Germinal center (tissue), 1 donor: ENCODE data around the gene NAA60.

Source experiments
- DNase-seq: peaks from one replicate; pipeline ENCODE4 v3.0.0; 2012; ENCODE audit warnings: mixed read lengths, low spot score

The NAA60 gene

DNA sequence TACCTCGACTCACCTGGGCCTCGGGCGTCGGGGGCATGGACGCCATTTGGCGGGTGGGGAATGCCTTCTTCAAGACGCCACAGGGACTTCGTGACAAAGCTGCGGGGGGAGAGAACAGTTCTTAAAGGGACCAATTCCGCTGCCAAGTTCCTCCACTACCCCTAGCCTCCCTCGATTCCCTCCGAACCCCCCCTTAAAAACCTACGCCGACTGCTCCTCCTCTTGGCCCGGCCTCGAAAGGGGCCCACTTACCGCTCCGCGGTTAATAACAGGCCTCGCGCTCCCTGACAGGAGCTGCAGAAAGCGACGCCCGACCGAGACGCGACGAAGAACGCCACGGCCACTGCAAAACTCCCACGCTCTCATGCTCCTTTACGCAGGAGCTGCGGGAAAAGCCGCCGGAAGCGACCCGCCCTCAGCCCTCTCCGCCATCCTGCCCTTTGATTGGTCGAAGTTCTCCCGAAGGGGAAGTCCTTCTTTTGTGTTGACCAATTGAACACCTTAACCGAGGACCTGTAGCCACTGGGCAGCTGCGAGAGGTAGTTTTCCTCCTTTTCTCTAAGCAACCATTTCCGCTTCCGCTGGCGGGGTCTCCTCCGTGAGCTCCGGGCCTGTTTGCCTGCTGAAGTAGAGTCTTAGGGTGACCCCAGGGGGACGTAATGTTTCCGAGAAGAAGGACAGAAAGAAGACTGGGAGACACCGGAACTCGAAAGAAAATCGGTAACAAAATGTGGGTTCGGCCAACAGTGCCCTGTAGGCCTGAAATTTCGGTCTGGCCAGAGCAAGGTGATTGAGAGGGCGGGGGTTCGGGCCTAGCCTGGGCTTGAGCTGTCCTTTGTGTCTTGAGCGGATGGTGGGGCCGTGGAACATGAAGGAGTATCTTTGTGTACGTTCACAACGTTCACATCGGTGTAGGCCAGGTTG is at the start of gene NAA60, which contains the start of gene ZNF597:
TSS of gene NAA60 (plus strand) at position 573 of the 924 bp plus-strand sequence. CDS start 32,548 bp downstream, outside the sequence.
TSS of gene ZNF597 (minus strand) at position 397 of the 924 bp plus-strand sequence. CDS start at position 46, 351 bp downstream.
- peak; percentile 89 for DNase-seq

DNA sequence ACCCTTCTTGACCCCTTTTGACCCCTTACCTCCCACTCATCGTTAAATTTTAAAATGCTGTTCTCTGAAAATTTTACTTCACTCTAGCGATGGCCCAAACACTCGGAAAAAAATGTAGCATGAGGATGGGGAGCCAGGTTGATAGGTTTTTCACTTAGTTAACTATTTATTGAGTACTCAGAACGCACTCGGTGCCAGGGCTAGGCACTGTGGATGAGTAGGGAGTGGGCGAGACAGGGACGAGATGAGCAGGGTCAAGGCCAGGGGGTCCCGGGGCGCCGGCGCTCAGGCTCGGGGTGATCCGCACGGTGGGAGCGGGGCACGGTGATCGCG is 43.1 kb upstream of the NAA60 start:
- no peak for DNase-seq

DNA sequence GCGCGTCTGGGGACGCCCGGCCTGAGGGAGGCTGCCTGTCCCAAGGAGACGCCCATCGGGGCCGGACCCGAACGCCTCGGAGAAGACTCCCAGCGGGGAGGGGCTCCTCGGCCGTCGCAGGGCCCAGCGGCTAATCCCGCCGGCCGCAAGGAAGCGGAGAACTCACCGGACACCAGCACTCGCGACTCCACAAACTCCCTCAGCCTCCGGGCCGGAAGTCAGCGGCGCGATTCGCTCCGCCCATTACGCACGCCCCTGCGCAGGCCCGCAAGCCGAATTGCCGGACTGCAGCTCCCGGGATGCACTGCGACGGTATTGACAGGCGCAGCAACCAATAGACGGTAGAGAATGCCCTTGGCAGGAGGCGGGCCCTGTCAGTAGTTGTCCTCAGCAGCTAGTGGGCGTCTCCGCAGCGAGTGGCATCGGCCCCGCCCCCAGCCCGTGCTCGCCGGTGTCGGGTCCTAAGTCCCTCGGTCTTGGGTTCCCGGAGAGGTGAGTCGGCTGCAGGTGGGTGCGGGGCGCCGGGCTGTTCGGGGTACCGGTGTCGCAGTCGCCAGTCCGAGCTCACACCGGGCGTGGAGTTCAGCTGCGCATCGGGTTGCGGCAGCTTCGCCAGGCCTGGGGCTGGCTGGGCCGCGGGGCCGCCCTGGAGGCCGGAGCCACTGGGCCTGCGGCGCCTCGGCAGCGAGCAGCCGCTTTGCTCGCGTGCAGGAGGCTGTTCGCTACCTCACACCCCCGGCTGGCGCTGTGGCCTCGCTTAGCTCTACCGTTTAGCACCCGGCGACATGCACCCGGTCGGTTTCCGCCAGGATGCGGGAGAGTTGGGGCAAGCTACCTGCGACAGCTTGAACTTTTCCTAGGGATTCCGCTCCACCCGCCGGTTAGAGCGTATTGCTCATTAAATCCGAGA is 42.4 kb upstream of the NAA60 start, which contains the start of the genes ZNF174 and ZSCAN32:
TSS of gene ZNF174 (plus strand) at position 437 of the 910 bp plus-strand sequence. CDS start 790 bp downstream, outside the sequence.
TSS of gene ZSCAN32 (minus strand) at position 226 of the 910 bp plus-strand sequence. CDS start 3,447 bp downstream, outside the sequence.
- peak; percentile 100 for DNase-seq

DNA sequence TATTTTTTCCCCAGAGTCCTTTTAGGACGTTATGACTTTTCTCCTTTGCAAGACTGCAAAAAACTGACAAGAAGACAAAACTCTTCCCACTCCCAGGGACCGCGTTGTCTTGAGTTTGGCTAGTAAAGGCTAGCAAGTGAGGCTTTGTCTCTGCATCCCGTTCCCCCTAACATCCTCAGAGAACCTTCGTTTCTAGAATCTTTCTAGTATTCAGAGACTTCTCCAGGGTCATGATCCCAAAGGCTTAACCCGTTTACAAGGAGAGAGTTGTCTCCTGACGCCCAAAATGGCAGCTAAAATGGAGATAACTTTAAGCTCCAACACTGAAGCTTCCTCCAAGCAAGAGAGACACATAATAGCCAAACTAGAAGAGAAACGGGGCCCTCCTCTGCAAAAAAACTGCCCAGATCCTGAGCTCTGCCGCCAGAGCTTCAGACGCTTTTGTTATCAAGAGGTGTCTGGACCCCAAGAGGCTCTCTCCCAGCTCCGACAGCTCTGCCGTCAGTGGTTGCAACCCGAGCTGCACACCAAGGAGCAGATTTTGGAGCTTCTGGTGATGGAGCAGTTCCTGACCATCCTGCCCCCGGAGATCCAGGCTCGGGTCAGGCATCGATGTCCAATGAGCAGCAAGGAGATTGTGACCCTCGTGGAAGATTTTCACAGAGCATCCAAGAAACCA is 41.6 kb upstream of the NAA60 start:
- DNase-seq = no peak

DNA sequence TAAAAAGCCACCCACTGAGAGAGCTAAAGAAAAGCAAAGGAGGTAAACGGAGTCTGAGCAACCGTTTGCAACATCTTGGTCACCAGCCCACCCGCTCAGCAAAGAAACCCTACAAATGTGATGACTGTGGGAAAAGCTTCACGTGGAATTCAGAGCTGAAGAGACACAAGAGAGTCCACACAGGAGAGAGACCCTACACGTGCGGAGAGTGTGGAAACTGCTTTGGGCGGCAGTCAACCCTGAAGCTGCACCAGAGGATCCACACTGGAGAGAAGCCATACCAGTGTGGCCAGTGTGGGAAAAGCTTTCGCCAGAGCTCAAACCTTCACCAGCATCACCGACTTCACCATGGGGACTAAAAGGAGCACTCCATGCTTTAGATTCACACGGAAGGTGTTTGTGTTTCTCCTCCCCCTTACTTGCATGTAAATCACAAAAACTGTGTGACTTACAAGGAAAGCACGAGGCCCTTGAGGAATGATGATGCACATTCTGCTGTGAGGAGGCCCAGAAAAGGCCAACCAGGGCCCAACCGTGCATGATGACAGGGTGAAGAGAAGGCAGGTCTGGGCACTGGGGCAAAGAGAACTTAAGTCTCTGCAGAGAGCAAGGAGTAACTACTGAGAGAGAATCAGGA is 34.8 kb upstream of the NAA60 start:
- no peak for DNase-seq

DNA sequence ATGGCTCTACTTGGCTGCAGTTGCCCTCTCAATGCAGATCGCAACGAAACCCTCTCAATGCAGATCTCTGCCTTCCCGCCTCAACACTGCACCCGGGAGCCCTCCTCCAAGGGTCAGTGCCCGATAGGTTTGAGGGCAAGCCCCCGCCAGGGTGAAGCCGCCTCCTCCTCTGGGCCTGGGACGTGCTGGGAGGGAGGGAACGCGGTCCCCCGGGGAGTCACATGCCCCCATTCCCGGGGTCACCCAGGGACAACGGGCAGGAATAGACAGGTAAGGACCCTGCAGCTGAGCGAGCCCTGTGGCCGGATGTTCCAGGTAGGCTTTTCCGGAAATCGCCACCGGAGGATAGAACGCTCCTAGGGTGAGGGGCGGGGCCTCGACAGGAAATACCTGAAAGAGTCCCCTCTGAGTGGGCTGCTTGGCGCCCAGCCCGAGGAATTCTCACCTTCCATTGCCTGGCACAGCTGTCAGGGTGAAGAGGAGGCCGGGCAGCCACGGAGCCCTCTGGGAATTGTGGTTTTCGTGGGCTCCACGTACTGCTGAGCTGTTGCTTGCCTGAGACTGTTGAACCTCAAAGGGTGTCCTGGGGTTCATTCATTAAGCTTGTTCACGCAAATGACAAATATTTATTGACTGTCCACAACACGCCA is 29.6 kb upstream of the NAA60 start:
- DNase-seq = no peak

DNA sequence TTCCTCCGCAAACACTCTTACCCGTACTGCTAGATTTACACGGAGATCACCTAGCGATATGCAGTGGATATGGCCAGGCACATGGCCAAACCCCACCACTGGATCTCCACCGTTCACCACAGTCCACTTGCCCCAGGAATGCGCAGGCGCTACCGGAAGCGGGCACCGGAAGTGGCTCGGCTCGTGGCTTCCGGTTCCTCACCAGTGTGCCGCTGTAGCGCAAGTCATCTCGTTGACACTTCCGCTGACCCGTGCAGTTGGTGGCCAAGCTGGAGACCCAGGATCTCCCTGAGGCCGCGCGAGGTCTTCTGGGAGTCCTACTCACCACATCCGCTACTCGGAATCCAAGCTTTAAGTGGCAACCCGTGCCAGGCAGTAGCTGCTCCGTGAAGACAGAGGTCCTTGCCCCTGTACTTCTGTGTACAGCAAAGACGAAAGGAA is 11.7 kb upstream of the NAA60 start:
- no peak for DNase-seq

DNA sequence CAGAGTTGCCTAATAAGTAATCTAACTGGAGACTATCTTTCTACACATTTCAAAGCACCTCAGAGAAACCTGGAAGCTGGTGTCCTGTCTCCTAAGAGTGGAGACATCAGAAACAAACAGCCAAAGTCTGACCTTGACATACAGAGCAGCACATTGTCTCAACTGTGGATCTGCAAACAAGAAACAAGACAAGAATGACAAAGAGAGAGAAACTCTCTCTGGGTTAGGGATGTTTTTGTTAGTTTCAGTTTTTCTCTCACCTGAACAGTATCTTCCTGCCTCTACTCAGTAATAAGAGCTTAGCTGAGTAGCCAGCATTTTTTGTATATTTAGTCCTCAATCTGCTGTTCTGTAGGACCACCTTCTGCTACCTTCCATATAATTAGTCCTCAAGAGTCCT is 9.1 kb upstream of the NAA60 start:
- DNase-seq = no peak

DNA sequence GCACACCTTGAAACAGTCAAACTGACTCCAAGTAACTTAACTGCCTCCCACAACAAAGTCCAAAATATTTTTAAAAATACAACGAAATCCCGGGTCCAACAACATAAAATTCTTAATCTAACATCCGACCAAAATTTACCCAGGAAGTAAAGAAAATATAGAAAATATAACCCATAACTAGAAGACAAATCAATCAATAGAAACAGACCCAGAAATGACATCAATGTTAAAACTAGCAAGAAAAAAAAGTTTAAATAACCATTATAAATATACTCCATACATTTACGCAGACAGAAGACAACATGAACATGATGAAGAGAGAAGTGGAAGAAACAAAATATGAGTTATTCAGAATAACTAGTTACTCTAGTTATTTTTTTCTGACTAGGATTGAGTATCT is 3.8 kb upstream of the NAA60 start:
- no peak for DNase-seq

DNA sequence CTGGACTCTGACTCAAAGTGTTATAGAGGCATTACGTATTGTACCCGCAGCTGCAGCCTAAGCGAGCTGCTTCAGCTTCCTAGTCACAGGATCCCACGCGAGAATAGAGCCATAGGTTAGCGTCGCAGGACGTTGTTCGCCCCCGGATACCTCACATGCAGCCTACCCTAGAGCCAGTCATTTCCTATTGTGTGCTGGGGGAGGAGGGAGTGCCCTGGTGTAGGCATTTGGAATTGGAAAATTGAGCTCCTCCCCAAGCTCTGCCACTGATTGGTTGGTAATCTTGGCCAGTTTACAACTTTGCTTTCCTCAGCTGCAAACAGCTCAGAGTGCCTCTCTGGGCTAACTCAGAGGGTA is 530 bp downstream of the NAA60 start:
- DNase-seq = no peak

DNA sequence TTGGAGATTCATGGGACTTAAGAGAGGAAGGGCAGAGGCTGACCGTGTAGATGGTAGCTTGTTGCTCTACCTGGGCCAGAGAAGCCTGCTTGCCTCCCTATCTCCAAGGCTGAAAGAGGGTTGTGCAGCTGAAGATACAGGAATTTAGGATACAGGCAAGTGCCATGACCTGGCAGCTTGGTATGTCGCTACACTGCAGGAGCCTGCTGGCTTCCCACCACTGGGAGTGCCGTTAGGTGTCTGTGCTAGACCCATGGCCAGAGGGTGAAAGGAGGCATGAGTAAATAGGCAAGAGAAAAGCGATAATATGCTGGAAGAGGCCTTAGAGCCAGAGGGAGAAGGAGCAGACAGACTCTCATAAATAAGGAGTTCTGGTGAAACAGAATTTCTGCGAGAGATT is 10.6 kb downstream of the NAA60 start:
- no peak for DNase-seq

DNA sequence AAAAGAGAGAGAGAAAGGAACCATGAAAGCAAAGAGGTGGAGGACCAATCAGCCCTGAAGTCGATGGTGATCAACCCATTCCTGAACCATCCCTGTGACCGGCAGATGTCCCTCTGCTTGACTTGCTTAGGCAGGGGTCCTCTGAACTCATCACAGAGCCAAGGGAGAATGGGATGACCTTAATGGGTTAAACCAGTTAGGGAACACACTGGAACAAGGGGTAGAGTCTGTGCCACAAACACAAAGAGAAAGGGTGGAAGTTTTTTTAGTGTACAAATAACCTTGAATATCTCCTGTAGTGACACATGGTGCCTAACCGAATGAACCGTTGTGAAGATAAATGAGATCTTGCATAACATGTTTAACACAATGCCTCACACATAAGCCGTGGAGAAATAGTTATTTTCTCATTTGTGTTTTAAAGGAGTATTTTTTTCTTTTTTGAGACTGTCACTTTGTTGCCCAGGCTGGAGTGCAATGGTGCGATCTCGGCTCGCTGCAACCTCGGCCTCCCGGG is 11.2 kb downstream of the NAA60 start:
- no peak for DNase-seq

DNA sequence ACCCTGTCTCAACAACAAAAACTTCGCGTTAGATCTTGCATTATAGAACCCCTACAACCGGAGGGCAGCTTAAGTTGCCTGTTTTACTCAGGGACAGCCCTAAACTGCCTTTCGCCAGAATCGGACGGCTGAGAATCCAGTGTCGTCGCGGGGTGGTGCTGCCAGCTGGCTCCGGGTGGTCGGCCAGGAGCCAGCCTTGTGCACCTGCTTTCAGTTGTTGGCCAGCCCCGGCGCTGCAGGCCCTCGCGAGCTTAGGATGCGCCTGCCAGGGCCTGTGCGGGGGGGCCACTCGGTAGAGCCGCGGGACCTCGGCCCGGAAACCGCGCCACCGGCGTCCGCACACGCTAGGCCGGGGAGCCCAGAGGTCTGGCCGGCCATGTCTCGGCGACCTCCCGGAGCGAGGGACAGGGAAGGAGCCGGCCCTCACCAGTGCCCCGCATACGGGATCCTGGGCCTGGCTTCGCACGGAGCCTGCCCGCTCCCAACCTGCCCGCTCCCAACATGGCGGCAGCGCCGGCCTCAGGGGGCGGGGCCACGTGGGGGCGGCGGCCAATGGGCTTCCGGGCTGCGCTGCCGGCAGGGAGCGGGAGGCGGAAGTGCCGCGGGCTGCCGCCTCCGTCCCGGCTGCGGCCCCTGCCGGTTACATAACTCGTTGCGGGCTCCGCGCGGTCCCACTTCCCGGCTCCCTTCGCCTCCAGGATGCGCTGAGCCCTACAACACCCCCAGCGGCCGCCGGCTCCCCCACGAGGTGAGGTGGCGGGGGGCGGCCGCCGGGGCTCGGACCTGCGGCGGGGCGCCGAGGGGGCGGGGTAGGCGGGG is 14.2 kb downstream of the NAA60 start:
- peak; percentile 100 for DNase-seq

DNA sequence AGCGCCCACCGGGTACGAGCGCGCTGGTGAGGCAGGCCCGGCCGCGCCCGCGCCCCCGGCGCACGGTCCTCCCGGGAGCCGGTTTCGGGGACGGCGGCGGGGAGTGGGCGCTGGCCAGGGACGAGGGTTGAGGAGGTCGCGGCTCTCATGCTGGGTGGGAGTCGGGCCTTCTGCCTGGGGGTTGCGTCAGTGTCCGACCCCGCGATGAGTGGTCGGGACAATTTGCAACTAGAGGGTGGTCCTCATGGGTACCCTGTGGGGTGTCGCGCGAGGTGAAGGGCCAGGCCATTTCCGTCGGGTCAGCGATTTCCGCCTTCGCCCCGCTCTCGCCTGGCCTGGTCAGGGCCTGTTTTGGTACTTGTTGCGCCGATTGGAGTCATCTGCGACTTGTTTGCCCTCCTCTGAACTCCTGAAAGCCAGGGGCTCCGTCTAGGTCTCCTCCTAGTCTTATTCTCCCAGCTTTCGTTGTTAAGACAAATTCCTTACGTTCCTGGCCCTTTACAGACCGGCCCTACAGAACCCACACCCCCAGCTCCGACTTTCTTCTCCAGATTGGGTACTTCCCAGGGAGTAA is 14.9 kb downstream of the NAA60 start:
- DNase-seq = no peak

DNA sequence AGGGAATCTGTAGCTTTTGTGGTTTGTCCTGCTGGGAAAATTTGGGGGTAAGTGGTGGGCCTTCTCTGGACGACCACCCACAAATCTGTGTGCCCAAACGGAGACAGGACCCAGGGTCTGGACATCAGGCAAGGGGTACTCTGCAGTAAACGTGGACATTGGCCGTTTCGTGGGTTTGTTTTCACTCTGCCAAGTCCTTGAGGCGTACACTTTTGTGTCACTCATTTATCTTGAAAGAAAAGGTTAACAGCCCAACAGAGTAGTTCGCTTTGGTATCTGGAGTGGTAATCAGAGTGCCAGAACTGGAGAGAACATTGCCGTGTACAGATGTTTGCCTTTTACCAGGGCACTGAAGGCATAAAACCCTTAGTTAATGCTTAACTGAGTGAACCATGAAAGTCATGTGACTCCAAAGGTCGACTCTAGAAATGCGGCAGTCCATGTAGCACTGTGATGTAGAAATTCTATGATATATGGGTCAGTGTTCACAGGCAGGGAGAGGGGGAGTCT is 15.4 kb downstream of the NAA60 start:
- DNase-seq = no peak

DNA sequence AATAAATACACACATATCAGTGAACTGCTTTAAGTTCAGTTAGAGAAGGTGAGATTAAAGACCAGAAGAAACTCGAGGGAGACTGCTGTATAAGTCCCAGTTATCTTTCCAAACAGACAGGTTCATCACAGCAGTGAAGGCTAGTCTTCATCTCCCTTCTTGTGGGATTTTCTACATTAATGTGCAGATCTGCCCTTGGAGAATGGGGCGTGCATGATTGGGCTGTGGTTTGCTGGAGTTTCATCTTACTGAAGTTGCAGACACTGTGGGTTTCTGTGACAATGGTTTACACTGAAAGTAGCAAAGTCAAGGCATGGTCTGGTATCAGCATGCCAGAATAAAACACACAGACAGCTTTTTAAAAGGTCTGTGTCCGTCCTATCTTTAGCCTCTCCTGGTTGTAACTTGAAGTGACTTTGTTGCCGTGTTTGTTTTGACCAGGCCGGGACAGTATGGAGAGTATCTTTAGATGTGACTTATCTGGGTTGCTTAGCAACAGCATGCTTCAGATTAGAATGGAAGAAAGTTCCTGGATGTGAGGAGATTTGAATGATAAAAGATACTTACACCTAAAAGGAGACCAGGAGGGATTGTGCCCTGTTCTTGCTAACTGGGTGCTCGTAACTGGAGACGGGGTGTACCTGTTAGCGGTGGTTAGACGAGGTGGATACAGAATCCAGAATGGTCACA is 16.1 kb downstream of the NAA60 start:
- no peak for DNase-seq

DNA sequence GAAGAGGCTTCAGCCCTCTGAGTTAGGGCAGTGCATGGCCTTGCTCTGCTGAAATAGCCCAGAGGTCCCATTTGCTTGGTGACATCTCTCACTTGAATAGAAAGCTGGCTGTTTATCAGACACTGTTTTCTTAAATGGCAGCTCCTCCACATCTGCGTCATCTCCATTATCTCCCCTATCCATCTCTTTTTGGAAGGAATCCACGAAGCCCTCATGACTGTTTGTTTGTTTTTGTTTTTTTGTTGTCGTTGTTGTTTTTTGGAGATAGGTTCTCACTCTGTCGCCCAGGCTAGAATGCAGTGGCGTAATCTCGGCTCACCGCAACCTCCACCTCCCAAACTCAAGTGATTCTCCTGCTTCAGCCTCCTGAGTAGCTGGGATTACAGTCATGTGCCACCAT is 16.6 kb downstream of the NAA60 start:
- DNase-seq = no peak

DNA sequence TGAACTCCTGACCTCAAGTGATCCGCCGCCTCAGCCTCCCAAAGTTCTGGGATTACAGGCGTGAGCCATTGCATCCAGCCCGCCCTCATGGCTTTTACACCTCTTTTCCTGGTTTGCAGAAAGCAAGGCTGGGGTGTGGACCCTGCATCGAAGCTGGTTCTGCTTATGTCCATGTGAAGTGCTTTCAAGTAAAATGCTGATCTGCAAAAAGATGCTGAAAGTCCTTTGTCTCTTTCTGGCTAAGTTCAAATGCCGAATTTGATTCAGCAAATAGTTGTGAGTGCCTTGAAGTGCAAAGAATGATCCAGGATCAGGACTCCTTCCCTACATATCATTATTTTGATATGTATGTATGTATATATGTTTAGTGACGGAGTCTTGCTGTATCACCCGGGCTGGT is 17.1 kb downstream of the NAA60 start:
- no peak for DNase-seq

DNA sequence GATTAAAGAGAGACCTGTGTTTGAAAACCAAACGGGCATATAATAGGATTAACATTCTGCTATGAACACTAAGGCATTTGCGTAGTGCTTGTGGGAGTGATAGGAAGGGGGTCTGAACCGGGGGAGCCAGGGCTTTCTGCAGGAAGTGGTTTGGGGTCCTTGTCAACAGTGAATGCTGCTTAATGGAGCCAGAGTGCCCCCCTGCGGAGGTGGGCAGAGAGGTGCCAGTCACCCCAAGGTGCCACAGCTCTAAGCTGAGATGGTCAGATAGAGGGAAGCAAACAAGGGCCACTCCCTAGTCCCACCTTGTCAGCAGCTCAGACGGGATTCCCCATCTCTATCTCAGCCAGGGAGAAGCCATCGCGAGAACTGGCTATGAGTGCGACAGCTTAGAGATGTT is 17.7 kb downstream of the NAA60 start:
- DNase-seq = no peak
